H9 (cell line): ENCODE results near the gene PCDHB4. TPM values are rescaled to one million over a fixed set of nuclear protein-coding genes. Genes with fewer than 3 reads are reported as not detected.

Experiments
- DNase-seq: peaks from one replicate; pipeline ENCODE4 v3.0.0-alpha.2; 2017
- H2AFZ ChIP-seq: one replicate; pipeline ENCODE4 v1.6.1; 2013; ENCODE audit warnings: mild to moderate bottlenecking, low read length, control low read depth, moderate library complexity
- H2AK5ac ChIP-seq: 2 replicates; pipeline ENCODE4 v1.6.1; 2013; ENCODE audit warnings: low read length, control low read depth, mixed read lengths; ENCODE audit not compliant: insufficient read length
- H2BK120ac ChIP-seq: one replicate; pipeline ENCODE4 v1.6.1; 2013; ENCODE audit warnings: low read depth, mild to moderate bottlenecking, low read length, control low read depth, inconsistent platforms; ENCODE audit not compliant: poor library complexity, severe bottlenecking
- H2BK12ac ChIP-seq: 2 replicates; pipeline ENCODE4 v1.6.1; 2013; ENCODE audit warnings: low read length, control low read depth, mixed read lengths, low read depth; ENCODE audit not compliant: insufficient read length
- H2BK15ac ChIP-seq: 2 replicates; pipeline ENCODE4 v1.6.1; 2013; ENCODE audit warnings: low read depth, low read length, control low read depth
- H2BK20ac ChIP-seq: one replicate; pipeline ENCODE4 v1.6.1; 2013; ENCODE audit warnings: low read depth, mild to moderate bottlenecking, low read length, control low read depth, inconsistent platforms; ENCODE audit not compliant: poor library complexity, severe bottlenecking
- H2BK5ac ChIP-seq: 2 replicates; pipeline ENCODE4 v1.6.1; 2013; ENCODE audit warnings: low read length, control low read depth, mixed read lengths; ENCODE audit not compliant: insufficient read length
- H3K14ac ChIP-seq: 2 replicates; pipeline ENCODE4 v1.6.1; 2013; ENCODE audit warnings: low read length, control low read depth; ENCODE audit not compliant: insufficient read depth
- H3K18ac ChIP-seq: 2 replicates; pipeline ENCODE4 v1.6.1; 2013; ENCODE audit warnings: low read depth, mild to moderate bottlenecking, mixed read lengths, low read length, control low read depth; ENCODE audit not compliant: insufficient read length
- H3K23ac ChIP-seq: 2 replicates; pipeline ENCODE4 v1.6.1; 2013; ENCODE audit warnings: low read length, control low read depth, mixed read lengths, low read depth; ENCODE audit not compliant: insufficient read length
- H3K23me2 ChIP-seq: 2 replicates; pipeline ENCODE4 v1.6.1; 2013; ENCODE audit warnings: low read depth, mild to moderate bottlenecking, mixed read lengths, low read length, control low read depth; ENCODE audit not compliant: insufficient read length, poor library complexity, severe bottlenecking
- H3K27ac ChIP-seq: 2 replicates; pipeline ENCODE4 v1.5.1; 2013; ENCODE audit warnings: low read length, control low read depth, mixed read lengths, low read depth; ENCODE audit not compliant: insufficient read length
- H3K27me3 ChIP-seq: 2 replicates; pipeline ENCODE4 v1.6.1; 2013; ENCODE audit warnings: low read length, control low read depth, inconsistent platforms; ENCODE audit not compliant: insufficient read depth
- H3K4ac ChIP-seq: 2 replicates; pipeline ENCODE4 v1.6.1; 2013; ENCODE audit warnings: low read depth, mild to moderate bottlenecking, control low read depth, inconsistent platforms, low read length, moderate library complexity
- H3K4me1 ChIP-seq: 2 replicates; pipeline ENCODE4 v1.6.1; 2013; ENCODE audit warnings: low read length, control low read depth, inconsistent platforms; ENCODE audit not compliant: insufficient read depth
- H3K4me2 ChIP-seq: 2 replicates; pipeline ENCODE4 v1.6.1; 2013; ENCODE audit warnings: low read length, control low read depth, mixed read lengths; ENCODE audit not compliant: insufficient read length, insufficient read depth
- H3K56ac ChIP-seq: 2 replicates; pipeline ENCODE4 v1.6.1; 2013; ENCODE audit warnings: low read depth, mild to moderate bottlenecking, mixed read lengths, low read length, control low read depth; ENCODE audit not compliant: insufficient read length
- H3K79me1 ChIP-seq: 2 replicates; pipeline ENCODE4 v1.6.1; 2013; ENCODE audit warnings: low read depth, mild to moderate bottlenecking, moderate library complexity, low read length, control low read depth, inconsistent platforms; ENCODE audit not compliant: insufficient read depth, poor library complexity, severe bottlenecking
- H3K79me2 ChIP-seq: 2 replicates; pipeline ENCODE4 v1.6.1; 2013; ENCODE audit warnings: low read length, control low read depth, inconsistent platforms; ENCODE audit not compliant: insufficient read depth
- H3K9ac ChIP-seq: 2 replicates; pipeline ENCODE4 v1.6.1; 2013; ENCODE audit warnings: low read length, control low read depth, mixed read lengths; ENCODE audit not compliant: insufficient read length; ENCODE audit errors: extremely low read depth
- H3K9me3 ChIP-seq: one replicate; pipeline ENCODE4 v1.6.1; 2013; ENCODE audit warnings: low read depth, low read length, inconsistent platforms; ENCODE audit not compliant: control insufficient read depth
- H3T11ph ChIP-seq: one replicate; pipeline ENCODE4 v1.6.1; 2013; ENCODE audit warnings: mild to moderate bottlenecking, low read length, control low read depth, inconsistent platforms
- H4K20me1 ChIP-seq: one replicate; pipeline ENCODE4 v1.6.1; 2013; ENCODE audit not compliant: control insufficient read depth, insufficient read length, insufficient read depth
- H4K5ac ChIP-seq: 2 replicates; pipeline ENCODE4 v1.6.1; 2013; ENCODE audit warnings: low read depth, mild to moderate bottlenecking, mixed read lengths, low read length, control low read depth; ENCODE audit not compliant: insufficient read length
- H4K8ac ChIP-seq: replicated peaks from 2 replicates; pipeline ENCODE4 v1.6.1; 2013; ENCODE audit warnings: low read length, control low read depth, mixed read lengths, low read depth; ENCODE audit not compliant: insufficient read length
- H4K91ac ChIP-seq: 2 replicates; pipeline ENCODE4 v1.6.1; 2013; ENCODE audit warnings: low read depth, mild to moderate bottlenecking, moderate library complexity, mixed read lengths, low read length, control low read depth; ENCODE audit not compliant: insufficient read length
- H3K27ac Mint-ChIP-seq, 3 experiments: 2 replicates in 2 of 3; 3 replicates in 1 of 3; pipeline ENCODE4 v1.8.0; 2020 to 2021; ENCODE audit warnings: mixed read lengths in 3 of 3, mild to moderate bottlenecking in 1 of 3, moderate library complexity in 1 of 3
- H3K27me3 Mint-ChIP-seq: 2 replicates; pipeline ENCODE4 v1.8.0; 2021; ENCODE audit warnings: low read depth, mild to moderate bottlenecking, moderate library complexity, mixed read lengths
- H3K36me3 Mint-ChIP-seq, 3 experiments: 2 replicates in 2 of 3; 3 replicates in 1 of 3; pipeline ENCODE4 v1.8.0; 2020 to 2021; ENCODE audit warnings: low read depth in 3 of 3, mixed read lengths in 3 of 3; ENCODE audit not compliant: insufficient read depth in 1 of 3
- H3K4me1 Mint-ChIP-seq, 2 experiments: 2 replicates each; pipeline ENCODE4 v1.8.0; 2020; ENCODE audit warnings: mixed read lengths in 2 of 2
- H3K4me3 Mint-ChIP-seq, 2 experiments: 2 replicates in 1 of 2; 3 replicates in 1 of 2; pipeline ENCODE4 v1.8.0; 2020 to 2021; ENCODE audit warnings: mild to moderate bottlenecking in 2 of 2, mixed read lengths in 2 of 2, moderate library complexity in 1 of 2
- H3K9me3 Mint-ChIP-seq, 2 experiments: 2 replicates in 1 of 2; 3 replicates in 1 of 2; pipeline ENCODE4 v1.8.0; 2020; ENCODE audit warnings: mild to moderate bottlenecking in 2 of 2, mixed read lengths in 2 of 2, moderate library complexity in 1 of 2
- CTCF ChIP-seq: fragments of 200-600 bp; sonication (generic); conservative IDR thresholded peaks from 3 replicates; pipeline ENCODE4 v1.8.0; 2021; ENCODE audit warnings: antibody characterized with exemption, mild to moderate bottlenecking
- WGBS: extraction: QIAGEN DNeasy Blood & Tissue Kit; methylation state at CpG from one replicate; pipeline ENCODE4 v1.1.7; 2013; ENCODE audit warnings: missing lambda C conversion rate, low lambda C conversion rate, mixed read lengths; ENCODE audit not compliant: insufficient read length; ENCODE audit errors: extremely low coverage; 5-methylcytosine and 5-hydroxymethylcytosine counted together
- total RNA-seq: library from RNA; stranded (reverse); gene quantifications from 2 replicates; pipeline ENCODE4 v1.2.1, GENCODE V29; 2021

The PCDHB4 gene
- total RNA-seq, 1 experiment from 2014 or later: 1.6 TPM

- H3K4me3 Mint-ChIP-seq: peak within 1 kb of the TSS; percentile 95 to 97
- Histone ChIP-seq H2BK20ac (no peak within 1 kb of the TSS), H3K4ac (peak within 1 kb of the TSS; percentile 14; the same call in 1 of the 2 replicates), H3K18ac (peak within 1 kb of the TSS; percentile 93), H2BK15ac (no peak within 1 kb of the TSS), H3K9me3 (peaks cover 7% of the 10 kb centered on the region), H3K27ac (peak within 1 kb of the TSS; percentile 46), H3K79me1 (no peaks in the 10 kb centered on the region), H3K79me2 (no peaks in the 10 kb centered on the region; the same call in 1 of the 2 replicates), H3K4me1 (no peaks in the 10 kb centered on the region), H3K14ac (peak within 1 kb of the TSS; percentile 93; the same call in 1 of the 2 replicates), H4K20me1 (no peaks in the 10 kb centered on the region), H3K56ac (no peak within 1 kb of the TSS), H3T11ph (no peak within 1 kb of the TSS), H2AK5ac (no peak within 1 kb of the TSS), H3K27me3 (no peaks in the 10 kb centered on the region), H4K91ac (no peak within 1 kb of the TSS), H3K23ac (no peak within 1 kb of the TSS), H3K23me2 (peaks cover 4% of the 10 kb centered on the region), H2BK120ac (no peak within 1 kb of the TSS), H2AFZ (peak within 1 kb of the TSS; percentile 52), H3K9ac (peak within 1 kb of the TSS; percentile 92), H4K5ac (peak within 1 kb of the TSS; percentile 67), H4K8ac (no peak within 1 kb of the TSS), H2BK12ac (no peak within 1 kb of the TSS), H2BK5ac (peak within 1 kb of the TSS; percentile 4), H3K4me2 (peak within 1 kb of the TSS; percentile 87)
- TF ChIP-seq CTCF: peak; percentile 89
- H3K4me1 Mint-ChIP-seq: peaks cover 9 to 10% of the 10 kb centered on the region in 2 experiments; a peak in 3 of 4 replicates
- H3K36me3 Mint-ChIP-seq: peaks cover 16 to 46% (median 29%) of the 10 kb centered on the region in 3 experiments
- no peaks in the 10 kb centered on the region; the same call in 1 of the 2 replicates for H3K27me3 Mint-ChIP-seq
- WGBS: no CpG with 5 or more reads among the region's 29 CpGs
- H3K9me3 Mint-ChIP-seq: peaks cover 29 to 31% of the 10 kb centered on the region in 2 experiments
- H3K27ac Mint-ChIP-seq: peak within 1 kb of the TSS; percentile 93 to 99 (median 95)
- DNase-seq: peak; percentile 86
Observed at GRCh38 chr5:141094481-141095262, 26.9 kb upstream of the PCDHB4 start, which contains the start of gene PCDHB2. TSS of gene PCDHB2 (plus strand) at chr5:141094615. CDS start at chr5:141094791, 176 bp downstream.
